Muscle layer of duodenum (tissue), 2 donors: ENCODE data around the gene DOCK10.
"Not testable (repeated sequence)": the region's sequence is repeated elsewhere in the genome, so short reads cannot be mapped to it uniquely, and the experiment has no call there.

Experiments
- H3K27ac ChIP-seq: one replicate; pipeline ENCODE4 v1.7.0; 2013; ENCODE audit warnings: mild to moderate bottlenecking, low read length
- H3K27me3 ChIP-seq: one replicate; pipeline ENCODE4 v1.7.0; 2013; ENCODE audit warnings: low read depth, mild to moderate bottlenecking, control low read depth, low read length
- H3K36me3 ChIP-seq, 2 donors: one replicate each; pipeline ENCODE4 v1.7.0; 2013; ENCODE audit warnings: low read length in 2 of 2, control low read depth in 1 of 2, mild to moderate bottlenecking in 1 of 2; ENCODE audit not compliant: insufficient read depth in 2 of 2, control insufficient read depth in 1 of 2
- H3K4me1 ChIP-seq, 2 donors: one replicate each; pipeline ENCODE4 v1.7.0; 2013; ENCODE audit warnings: low read length in 2 of 2, mild to moderate bottlenecking in 2 of 2, control low read depth in 1 of 2, moderate library complexity in 1 of 2; ENCODE audit not compliant: insufficient read depth in 2 of 2, control insufficient read depth in 1 of 2
- H3K4me3 ChIP-seq, 2 donors: one replicate each; pipeline ENCODE4 v1.7.0; 2013; ENCODE audit warnings: low read length in 2 of 2, low read depth in 1 of 2, mild to moderate bottlenecking in 1 of 2
- H3K9me3 ChIP-seq, 2 donors: one replicate each; pipeline ENCODE4 v1.7.0; 2013; ENCODE audit warnings: low read length in 2 of 2, control low read depth in 1 of 2, mild to moderate bottlenecking in 1 of 2; ENCODE audit not compliant: control insufficient read depth in 1 of 2
- donor health status: healthy.

Gene DOCK10

GRCh38 chr2:224956706-224957105, 85.6 kb downstream of the DOCK10 start:
- H3K9me3 ChIP-seq, result no peaks in the 10 kb centered on the region
- no peak overlapping the region for H3K4me3 ChIP-seq
- no peak overlapping the region for H3K27ac ChIP-seq
- H3K4me1 ChIP-seq, result peaks cover 0 to 4% of the 10 kb centered on the region in 2 donors
- no peaks in the 10 kb centered on the region for H3K27me3 ChIP-seq
- no peaks in the 10 kb centered on the region for H3K36me3 ChIP-seq

DNA sequence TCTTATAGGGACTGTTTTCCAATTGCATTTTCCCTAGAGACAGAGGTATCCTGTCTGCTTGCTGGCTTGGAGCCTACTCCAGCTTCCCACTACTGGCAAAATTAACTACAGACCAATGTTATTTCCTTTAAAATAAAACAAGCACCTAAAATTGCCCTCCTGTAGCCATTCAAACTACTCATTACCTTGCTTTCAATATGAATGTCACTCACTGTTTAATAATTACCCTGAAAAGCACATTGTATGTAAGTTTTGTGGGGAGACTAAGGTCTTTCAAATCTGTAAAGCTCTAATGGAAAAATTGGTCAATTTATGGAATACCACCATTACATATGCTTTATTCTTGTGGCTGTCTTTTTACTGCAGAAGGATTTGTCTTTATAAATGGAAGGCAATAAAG, 87.3 kb downstream of the DOCK10 start:
- Histone ChIP-seq H3K4me1 (peaks cover 0 to 4% of the 10 kb centered on the region in 2 donors), H3K27ac (no peak overlapping the region), H3K36me3 (no peaks in the 10 kb centered on the region), H3K9me3 (no peaks in the 10 kb centered on the region), H3K4me3 (no peak overlapping the region), H3K27me3 (no peaks in the 10 kb centered on the region)

DNA sequence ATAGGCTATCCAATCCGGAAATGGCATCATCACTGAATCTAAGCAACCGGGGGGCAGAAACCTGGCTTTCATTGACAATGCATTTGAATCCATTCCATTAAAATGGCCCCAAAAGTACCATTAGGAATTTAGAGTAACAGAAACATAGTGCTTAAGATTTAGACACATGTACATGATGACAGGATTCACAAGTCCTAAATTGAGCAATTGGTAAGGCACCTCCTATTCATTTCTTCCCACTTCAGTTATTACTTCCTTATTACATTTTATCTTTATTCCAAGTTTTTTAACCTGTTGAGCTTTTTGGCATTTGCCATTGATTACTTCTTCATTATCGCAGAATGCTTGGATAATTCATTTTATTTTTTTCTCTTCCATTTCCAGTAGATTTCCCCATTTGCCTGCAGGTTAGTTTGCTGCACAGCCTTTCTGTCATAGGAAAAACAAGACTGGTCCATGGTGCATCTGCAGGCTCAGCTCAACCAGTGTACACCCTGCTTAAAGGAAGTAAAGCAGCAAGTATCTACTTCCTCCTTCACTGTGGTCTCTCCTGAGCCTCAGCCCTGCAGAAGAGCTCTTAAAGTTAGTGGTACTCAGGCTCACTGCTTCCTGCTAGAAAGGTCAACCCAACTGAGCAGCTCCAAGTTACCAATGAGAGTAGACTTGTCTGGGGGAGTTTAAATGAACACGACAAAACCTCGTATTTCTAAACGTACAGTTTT, 89.2 kb downstream of the DOCK10 start:
- H3K4me3 ChIP-seq, result no peak overlapping the region

DNA sequence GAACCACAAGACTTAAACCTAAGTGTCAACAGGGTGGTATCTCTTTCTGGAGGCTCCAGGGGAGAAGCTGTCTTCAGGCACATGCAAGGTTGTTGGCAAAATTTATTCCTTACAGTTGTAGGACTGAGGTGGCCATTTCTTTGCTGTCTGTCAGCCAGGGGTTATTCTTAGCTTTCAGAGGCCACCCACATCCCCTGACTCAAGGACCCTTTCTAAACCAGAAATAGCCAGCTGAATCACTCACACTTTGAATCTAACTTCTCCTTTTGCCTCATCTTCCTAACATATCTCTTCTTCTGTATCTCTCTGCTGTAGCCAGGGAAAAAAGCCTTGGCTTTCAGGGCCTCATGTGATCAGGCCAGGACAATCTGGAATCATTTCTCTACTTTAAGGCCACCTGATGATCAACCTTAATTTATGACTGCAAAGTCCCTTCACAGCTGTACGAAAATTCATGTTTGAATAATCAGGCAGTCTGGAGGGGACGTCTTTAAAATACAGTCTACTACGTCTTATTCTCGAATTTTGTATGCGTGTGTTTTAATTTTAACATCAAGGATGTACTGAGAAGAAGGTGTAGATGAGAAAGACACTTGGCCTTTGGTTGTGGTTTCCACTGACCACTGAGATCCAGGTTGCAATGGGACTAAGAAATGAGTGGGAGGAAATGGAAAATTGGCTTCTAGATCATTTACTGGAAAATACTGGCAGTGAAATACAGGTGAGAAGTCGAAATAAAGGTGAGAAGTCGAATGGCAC, 90.4 kb downstream of the DOCK10 start:
- Histone ChIP-seq H3K27me3 (no peaks in the 10 kb centered on the region), H3K36me3 (no peaks in the 10 kb centered on the region), H3K9me3 (no peaks in the 10 kb centered on the region), H3K4me3 (no peak overlapping the region), H3K4me1 (peaks cover 0 to 4% of the 10 kb centered on the region in 2 donors), H3K27ac (no peak overlapping the region)

More for the DNA sequence above, 89.2 kb downstream of the DOCK10 start:
- H3K9me3 ChIP-seq, result no peaks in the 10 kb centered on the region
- H3K36me3 ChIP-seq, result no peaks in the 10 kb centered on the region
- H3K27me3 ChIP-seq, result no peaks in the 10 kb centered on the region
- peaks cover 0 to 4% of the 10 kb centered on the region in 2 donors for H3K4me1 ChIP-seq
- H3K27ac ChIP-seq, result no peak overlapping the region

DNA sequence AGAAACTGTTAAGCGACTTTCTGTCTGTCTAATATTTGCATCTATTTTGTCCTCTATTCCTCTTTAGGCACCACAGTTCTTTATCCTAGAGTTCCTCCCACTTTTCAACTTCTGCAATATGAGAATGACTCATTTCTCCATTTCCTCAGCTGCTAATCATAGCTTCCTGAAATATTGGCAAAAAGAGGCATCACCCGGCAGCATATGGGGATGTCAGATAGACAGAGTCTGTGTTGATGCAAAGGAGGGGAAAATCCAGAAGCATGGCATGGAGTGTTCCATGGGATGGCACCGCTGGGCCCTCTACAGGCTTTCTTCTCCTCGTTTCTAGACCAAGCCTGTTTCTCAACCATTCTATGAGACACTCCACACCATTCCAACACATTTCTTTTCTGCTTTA, 93.4 kb downstream of the DOCK10 start:
- H3K4me3 ChIP-seq, result no peak overlapping the region
- H3K27me3 ChIP-seq, result no peaks in the 10 kb centered on the region
- no peaks in the 10 kb centered on the region for H3K9me3 ChIP-seq
- peaks cover 0 to 4% of the 10 kb centered on the region in 2 donors for H3K4me1 ChIP-seq
- H3K36me3 ChIP-seq, result no peaks in the 10 kb centered on the region
- H3K27ac ChIP-seq, result no peak overlapping the region

GRCh38 chr2:224948005-224948404, 94.3 kb downstream of the DOCK10 start:
- no peaks in the 10 kb centered on the region for H3K36me3 ChIP-seq
- H3K27ac ChIP-seq, result no peak overlapping the region
- no peak overlapping the region for H3K4me3 ChIP-seq
- no peaks in the 10 kb centered on the region for H3K27me3 ChIP-seq
- H3K4me1 ChIP-seq, result no peaks in the 10 kb centered on the region
- no peaks in the 10 kb centered on the region for H3K9me3 ChIP-seq

DNA sequence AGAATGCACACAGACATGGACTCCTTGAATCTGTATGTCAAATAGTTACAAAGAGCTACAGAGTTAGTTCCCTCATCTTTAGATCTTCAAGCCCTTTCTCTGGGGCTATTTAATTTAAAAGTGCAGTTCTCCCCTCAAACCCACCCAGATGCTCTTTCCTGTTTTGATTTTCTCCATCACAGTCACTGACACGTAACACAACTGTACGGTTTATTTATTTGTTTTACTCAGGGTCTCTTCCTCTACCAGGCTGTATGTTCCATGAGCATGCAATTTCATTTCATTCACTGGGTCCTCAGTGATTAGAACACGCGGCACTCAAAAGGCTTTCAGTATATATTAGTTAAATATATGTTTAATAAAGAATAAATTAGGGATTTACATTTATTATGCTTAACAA, 94.7 kb downstream of the DOCK10 start:
- Histone ChIP-seq H3K9me3 (no peaks in the 10 kb centered on the region), H3K27me3 (no peaks in the 10 kb centered on the region), H3K4me1 (no peaks in the 10 kb centered on the region), H3K36me3 (no peaks in the 10 kb centered on the region), H3K4me3 (no peak overlapping the region), H3K27ac (no peak overlapping the region)

GRCh38 chr2:224946895-224947294, 95.4 kb downstream of the DOCK10 start:
- Histone ChIP-seq H3K9me3 (no peaks in the 10 kb centered on the region), H3K36me3 (no peaks in the 10 kb centered on the region), H3K27me3 (no peaks in the 10 kb centered on the region), H3K27ac (peak overlapping the region; percentile 50), H3K4me3 (no peak overlapping the region), H3K4me1 (no peaks in the 10 kb centered on the region)

DNA sequence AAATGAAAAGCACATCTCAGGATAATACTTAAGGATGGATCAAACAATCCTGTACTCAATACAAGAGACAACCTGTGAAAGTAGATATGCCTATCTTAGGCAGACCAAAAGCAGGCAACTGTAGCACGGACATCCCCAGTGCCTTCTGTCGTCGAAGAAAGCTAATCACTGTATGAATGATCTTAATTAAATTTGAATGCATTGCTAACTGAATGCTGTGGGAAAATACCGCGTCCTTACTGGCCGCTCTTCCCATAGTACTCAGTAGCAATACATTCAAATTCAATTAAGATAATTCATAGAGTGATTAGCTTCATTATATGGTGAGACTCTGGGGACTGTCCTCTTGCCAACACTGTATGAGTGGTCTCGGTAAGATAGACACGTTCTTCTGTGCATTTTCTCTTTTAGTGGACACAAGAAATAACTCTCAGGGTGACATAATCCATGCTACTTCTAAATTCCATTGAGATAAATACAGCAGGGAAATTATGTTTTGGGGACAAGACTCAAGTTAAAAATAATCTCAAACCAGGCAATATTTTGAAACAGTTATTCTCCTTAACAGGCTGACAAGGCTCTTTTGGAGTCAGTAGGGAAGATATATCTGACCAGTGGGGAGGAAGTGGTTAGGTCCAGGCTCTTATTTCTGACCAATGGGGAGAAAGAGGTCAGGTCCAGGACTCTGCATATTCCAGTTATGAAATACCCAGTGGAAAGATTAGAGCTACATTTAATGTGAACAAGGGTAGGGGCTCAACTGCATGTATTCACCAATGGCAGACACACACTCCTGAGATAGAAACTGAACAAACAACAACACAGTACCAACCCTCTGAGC, 97.3 kb downstream of the DOCK10 start:
- Histone ChIP-seq H3K27ac (no peak overlapping the region), H3K36me3 (no peaks in the 10 kb centered on the region), H3K27me3 (no peaks in the 10 kb centered on the region), H3K9me3 (no peaks in the 10 kb centered on the region), H3K4me1 (no peaks in the 10 kb centered on the region), H3K4me3 (peak overlapping the region in 1 of 2 donors; percentile 22)

DNA sequence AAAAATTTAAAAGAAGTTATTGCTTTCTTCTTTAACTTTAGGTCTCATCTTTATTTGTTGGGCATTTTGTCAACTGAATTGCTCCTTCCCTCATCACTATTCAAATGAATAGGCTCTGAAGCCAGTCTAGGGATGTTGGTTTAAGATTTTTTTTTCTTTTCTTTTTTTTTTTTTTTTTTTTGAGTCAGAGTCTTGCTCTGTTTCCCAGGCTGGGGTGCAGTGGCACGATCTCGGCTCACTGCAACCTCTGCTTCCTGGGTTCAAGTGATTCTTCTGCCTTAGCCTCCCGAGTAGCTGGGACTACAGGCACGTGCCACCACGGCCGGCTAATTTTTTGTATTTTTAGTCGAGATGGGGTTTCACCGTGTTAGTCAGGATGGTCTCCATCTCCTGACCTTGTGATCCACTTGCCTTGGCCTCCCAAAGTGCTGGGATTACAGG, 98.6 kb downstream of the DOCK10 start:
- not testable (repeated sequence) for H3K27ac ChIP-seq, H3K27me3 ChIP-seq, H3K9me3 ChIP-seq, H3K4me3 ChIP-seq, H3K4me1 ChIP-seq, H3K36me3 ChIP-seq

DNA sequence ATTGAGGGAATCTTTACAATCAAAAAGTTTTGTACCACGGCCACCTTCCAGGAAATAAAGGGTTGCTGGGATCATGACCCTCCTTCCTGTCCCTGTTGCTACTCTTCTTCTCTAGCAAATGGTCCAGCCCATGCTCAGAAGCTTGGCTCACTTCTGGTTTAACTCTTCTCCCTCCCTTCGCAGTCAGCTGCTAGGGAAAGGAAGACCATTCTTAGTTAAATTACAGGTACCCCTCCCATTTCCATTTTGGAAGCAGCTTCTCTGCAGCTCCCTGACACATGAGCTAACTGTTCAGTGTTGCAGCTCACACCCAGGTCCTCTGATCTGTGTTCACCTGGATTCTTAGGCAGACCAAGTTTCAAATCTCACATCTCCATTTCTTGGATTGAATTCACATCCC, 100.3 kb downstream of the DOCK10 start:
- Histone ChIP-seq H3K36me3 (no peaks in the 10 kb centered on the region), H3K27ac (no peak overlapping the region), H3K4me1 (no peaks in the 10 kb centered on the region), H3K4me3 (no peak overlapping the region), H3K9me3 (no peaks in the 10 kb centered on the region), H3K27me3 (no peaks in the 10 kb centered on the region)
